Neural cell (in vitro differentiated cells): ENCODE data around the gene SYTL3. TPM values are rescaled to one million over a fixed set of nuclear protein-coding genes. Genes with fewer than 3 reads are reported as not detected.

Experiments
- H2AFZ ChIP-seq: fragments of 200-600, 300-800 bp; sonication (generic), shearing (Covaris generic); 2 replicates; pipeline ENCODE4 v1.6.0; 2014; ENCODE audit warnings: low read depth, mild to moderate bottlenecking, antibody characterized with exemption, low read length, moderate library complexity
- H3F3A ChIP-seq: fragments of 200-600 bp; shearing (Covaris generic); 2 replicates; pipeline ENCODE4 v1.6.1; 2016; ENCODE audit warnings: mild to moderate bottlenecking, moderate library complexity, mixed read lengths, antibody characterized with exemption, low read length; ENCODE audit not compliant: insufficient read depth, poor library complexity, severe bottlenecking
- H3K27ac ChIP-seq: fragments of 200-600, 300-800 bp; sonication (generic), shearing (Covaris generic); 2 replicates; pipeline ENCODE4 v1.5.1; 2014; ENCODE audit warnings: mild to moderate bottlenecking, low read length, moderate library complexity
- H3K27me3 ChIP-seq: fragments of 300-800, 200-600 bp; sonication (generic), shearing (Covaris generic); 2 replicates; pipeline ENCODE4 v1.6.0; 2014; ENCODE audit warnings: mild to moderate bottlenecking, low read depth, low read length, moderate library complexity; ENCODE audit not compliant: insufficient read depth
- H3K36me3 ChIP-seq: fragments of 300-800, 200-600 bp; sonication (generic), shearing (Covaris generic); 2 replicates; pipeline ENCODE4 v1.5.1; 2014; ENCODE audit warnings: mild to moderate bottlenecking, antibody characterized with exemption, low read length, moderate library complexity; ENCODE audit not compliant: insufficient read depth
- H3K4me2 ChIP-seq: fragments of 300-800, 200-600 bp; sonication (generic), shearing (Covaris generic); 2 replicates; pipeline ENCODE4 v1.6.0; 2014; ENCODE audit warnings: mild to moderate bottlenecking, low read length
- H3K4me3 ChIP-seq: fragments of 300-800, 200-600 bp; sonication (generic), shearing (Covaris generic); 2 replicates; pipeline ENCODE4 v1.5.1; 2014; ENCODE audit warnings: mild to moderate bottlenecking, low read length, moderate library complexity
- H3K79me2 ChIP-seq: fragments of 200-600 bp; shearing (Covaris generic); replicated peaks from 2 replicates; pipeline ENCODE4 v1.6.0; 2014; ENCODE audit warnings: mild to moderate bottlenecking, low read length, moderate library complexity; ENCODE audit not compliant: insufficient read depth
- H3K9ac ChIP-seq: fragments of 300-800, 200-600 bp; sonication (generic), shearing (Covaris generic); 2 replicates; pipeline ENCODE4 v1.6.1; 2016; ENCODE audit warnings: mild to moderate bottlenecking, low read length, mixed read lengths
- H3K9me2 ChIP-seq: fragments of 200-600 bp; shearing (Covaris generic); 2 replicates; pipeline ENCODE4 v1.6.1; 2016; ENCODE audit warnings: mild to moderate bottlenecking, low read length, mixed read lengths; ENCODE audit not compliant: insufficient read depth
- H3K9me3 ChIP-seq: fragments of 200-600, 300-800 bp; sonication (generic), shearing (Covaris generic); 2 replicates; pipeline ENCODE4 v1.6.1; 2016; ENCODE audit warnings: mild to moderate bottlenecking, mixed run types, low read length, moderate library complexity, mixed read lengths
- H4K20me1 ChIP-seq: fragments of 200-600 bp; shearing (Covaris generic); 2 replicates; pipeline ENCODE4 v1.6.1; 2016; ENCODE audit warnings: mild to moderate bottlenecking, mixed run types; ENCODE audit not compliant: insufficient read depth
- CTCF ChIP-seq: fragments of 450-650 bp; IDR thresholded peaks from 2 replicates; pipeline ENCODE4 v1.5.1; 2014; ENCODE audit warnings: antibody characterized with exemption, mild to moderate bottlenecking, moderate library complexity; ENCODE audit not compliant: poor library complexity, severe bottlenecking
- EP300 ChIP-seq: fragments of 450-650 bp; conservative IDR thresholded peaks from 2 replicates; pipeline ENCODE4 v1.6.1; 2014; ENCODE audit warnings: antibody characterized with exemption, mild to moderate bottlenecking, moderate library complexity; ENCODE audit not compliant: poor library complexity, severe bottlenecking
- EZH2 ChIP-seq: fragments of 200-600, 300-800 bp; shearing (Covaris generic), sonication (generic); IDR thresholded peaks from 2 replicates; pipeline ENCODE4 v1.6.1; 2014; ENCODE audit warnings: antibody characterized with exemption, low read length, borderline replicate concordance, mild to moderate bottlenecking; ENCODE audit not compliant: insufficient read depth, poor library complexity, severe bottlenecking
- MXI1 ChIP-seq: fragments of 450-650 bp; conservative IDR thresholded peaks from 2 replicates; pipeline ENCODE4 v1.6.1; 2014; ENCODE audit warnings: antibody characterized with exemption, mild to moderate bottlenecking; ENCODE audit not compliant: poor library complexity, severe bottlenecking
- POLR2AphosphoS5 ChIP-seq: IDR thresholded peaks from 2 replicates; pipeline ENCODE4 v1.6.1; 2012
- RAD21 ChIP-seq: fragments of 450-650 bp; conservative IDR thresholded peaks from 2 replicates; pipeline ENCODE4 v1.6.1; 2014; ENCODE audit warnings: antibody characterized with exemption, mild to moderate bottlenecking, moderate library complexity
- SMC3 ChIP-seq: fragments of 450-650 bp; conservative IDR thresholded peaks from 2 replicates; pipeline ENCODE4 v1.6.1; 2014; ENCODE audit warnings: antibody characterized with exemption, mild to moderate bottlenecking, moderate library complexity; ENCODE audit not compliant: poor library complexity
- TAF1 ChIP-seq: IDR thresholded peaks from 2 replicates; pipeline ENCODE4 v1.6.1; 2012; ENCODE audit warnings: low read depth
- polyA plus RNA-seq: library from polyadenylated mRNA; depleted of rRNA; stranded (reverse); fragments of >200 nt; gene quantifications from 2 replicates; pipeline ENCODE4 v1.2.3, GENCODE V29; 2014
- TF ChIP-seq, protein P1 (sequence below): IDR thresholded peaks from 2 replicates; pipeline ENCODE4 v1.6.1; 2012; ENCODE audit warnings: borderline replicate concordance

The SYTL3 gene
- polyA plus RNA-seq, 1 donor from 2014 or later: 2.1 TPM

- no peaks in the 10 kb centered on the region for H3K79me2 ChIP-seq
- H3K27me3 ChIP-seq: no peaks in the 10 kb centered on the region
- H3K9me3 ChIP-seq: no peaks in the 10 kb centered on the region
- H3K36me3 ChIP-seq: no peaks in the 10 kb centered on the region
- no peaks in the 10 kb centered on the region for H3K9me2 ChIP-seq
- no peaks in the 10 kb centered on the region for H3F3A ChIP-seq
- H4K20me1 ChIP-seq: no peaks in the 10 kb centered on the region
- H3K9ac ChIP-seq: no peak overlapping the region
- H3K27ac ChIP-seq: no peak overlapping the region
- peak; percentile 12 for TF ChIP-seq CTCF
- no peak for TF ChIP-seq TAF1
- H2AFZ ChIP-seq: no peak overlapping the region
- no peak overlapping the region for H3K4me2 ChIP-seq
- H3K4me3 ChIP-seq: no peak overlapping the region
Observed at GRCh38 chr6:158660333-158660754, 10.5 kb downstream of the SYTL3 start.

GRCh38 chr6:158661156-158661685 lies 11.4 kb downstream of the SYTL3 start:
- H3K9me3 ChIP-seq: no peaks in the 10 kb centered on the region
- no peaks in the 10 kb centered on the region for H3F3A ChIP-seq
- no peak overlapping the region for H3K27ac ChIP-seq
- H3K4me2 ChIP-seq: no peak overlapping the region
- no peaks in the 10 kb centered on the region for H3K9me2 ChIP-seq
- H3K27me3 ChIP-seq: no peaks in the 10 kb centered on the region
- H2AFZ ChIP-seq: no peak overlapping the region
- no peaks in the 10 kb centered on the region for H3K79me2 ChIP-seq
- H3K36me3 ChIP-seq: no peaks in the 10 kb centered on the region
- no peak overlapping the region for H3K9ac ChIP-seq
- no peak overlapping the region for H3K4me3 ChIP-seq
- no peaks in the 10 kb centered on the region for H4K20me1 ChIP-seq
- TF ChIP-seq RAD21: no peak

GRCh38 chr6:158662607-158662953 lies 12.7 kb downstream of the SYTL3 start:
- H3K27ac ChIP-seq: no peak overlapping the region
- H3F3A ChIP-seq: no peaks in the 10 kb centered on the region
- no peaks in the 10 kb centered on the region for H3K27me3 ChIP-seq
- H4K20me1 ChIP-seq: no peaks in the 10 kb centered on the region
- no peaks in the 10 kb centered on the region for H3K9me3 ChIP-seq
- no peak overlapping the region for H3K4me3 ChIP-seq
- TF ChIP-seq, protein P1, sequence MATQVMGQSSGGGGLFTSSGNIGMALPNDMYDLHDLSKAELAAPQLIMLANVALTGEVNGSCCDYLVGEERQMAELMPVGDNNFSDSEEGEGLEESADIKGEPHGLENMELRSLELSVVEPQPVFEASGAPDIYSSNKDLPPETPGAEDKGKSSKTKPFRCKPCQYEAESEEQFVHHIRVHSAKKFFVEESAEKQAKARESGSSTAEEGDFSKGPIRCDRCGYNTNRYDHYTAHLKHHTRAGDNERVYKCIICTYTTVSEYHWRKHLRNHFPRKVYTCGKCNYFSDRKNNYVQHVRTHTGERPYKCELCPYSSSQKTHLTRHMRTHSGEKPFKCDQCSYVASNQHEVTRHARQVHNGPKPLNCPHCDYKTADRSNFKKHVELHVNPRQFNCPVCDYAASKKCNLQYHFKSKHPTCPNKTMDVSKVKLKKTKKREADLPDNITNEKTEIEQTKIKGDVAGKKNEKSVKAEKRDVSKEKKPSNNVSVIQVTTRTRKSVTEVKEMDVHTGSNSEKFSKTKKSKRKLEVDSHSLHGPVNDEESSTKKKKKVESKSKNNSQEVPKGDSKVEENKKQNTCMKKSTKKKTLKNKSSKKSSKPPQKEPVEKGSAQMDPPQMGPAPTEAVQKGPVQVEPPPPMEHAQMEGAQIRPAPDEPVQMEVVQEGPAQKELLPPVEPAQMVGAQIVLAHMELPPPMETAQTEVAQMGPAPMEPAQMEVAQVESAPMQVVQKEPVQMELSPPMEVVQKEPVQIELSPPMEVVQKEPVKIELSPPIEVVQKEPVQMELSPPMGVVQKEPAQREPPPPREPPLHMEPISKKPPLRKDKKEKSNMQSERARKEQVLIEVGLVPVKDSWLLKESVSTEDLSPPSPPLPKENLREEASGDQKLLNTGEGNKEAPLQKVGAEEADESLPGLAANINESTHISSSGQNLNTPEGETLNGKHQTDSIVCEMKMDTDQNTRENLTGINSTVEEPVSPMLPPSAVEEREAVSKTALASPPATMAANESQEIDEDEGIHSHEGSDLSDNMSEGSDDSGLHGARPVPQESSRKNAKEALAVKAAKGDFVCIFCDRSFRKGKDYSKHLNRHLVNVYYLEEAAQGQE: no peak
- TF ChIP-seq EZH2: no peak
- no peak for TF ChIP-seq CTCF
- TF ChIP-seq EP300: no peak
- TF ChIP-seq SMC3: no peak
- no peak for TF ChIP-seq POLR2AphosphoS5
- TF ChIP-seq RAD21: no peak
- no peak for TF ChIP-seq MXI1
- TF ChIP-seq TAF1: no peak
- H2AFZ ChIP-seq: no peak overlapping the region
- no peaks in the 10 kb centered on the region for H3K79me2 ChIP-seq
- no peaks in the 10 kb centered on the region for H3K36me3 ChIP-seq
- H3K9ac ChIP-seq: no peak overlapping the region
- H3K4me2 ChIP-seq: no peak overlapping the region
- H3K9me2 ChIP-seq: no peaks in the 10 kb centered on the region
